GM12878 (cell line): Measurements from ENCODE around the gene TOMT. TPM values are rescaled to one million over a fixed set of nuclear protein-coding genes. Genes with fewer than 3 reads are reported as not detected.

Source experiments
- ATAC-seq: fragments of 200-7000 bp; cut with Tn5 transposase; 3 replicates; pipeline ENCODE4 v1.9.1; 2020; ENCODE audit warnings: mild to moderate bottlenecking, moderate library complexity
- BruUV-seq: library from RNA; stranded (reverse); fragments of 400-500 nt; replicated peaks from 2 replicates; lab custom pipeline; 2021; lab: Mats Ljungman, UMichigan
- CTCF ChIA-PET: fragments of 300-600 bp; sonication (Branson Sonifier 250); formaldehyde crosslinking; extraction: SDS; loops from one replicate; lab custom pipeline; 2021; ENCODE audit warnings: inconsistent platforms; lab: Yijun Ruan, JAX
- POLR2A ChIA-PET: fragments of 350-600 bp; formaldehyde crosslinking; extraction: SDS; loops from one replicate; lab custom pipeline; 2021; ENCODE audit warnings: inconsistent platforms; lab: Charles Lee
- RAD21 ChIA-PET: fragments of 300-600 bp; sonication (Branson Sonifier 250); formaldehyde crosslinking; loops from one replicate; lab custom pipeline; 2023; ENCODE audit warnings: antibody characterized with exemption; ENCODE audit not compliant: unreplicated experiment; lab: Charles Lee
- SMC1A ChIA-PET: fragments of 300-600 bp; sonication (Branson Sonifier 250); formaldehyde crosslinking; loops from one replicate; lab custom pipeline; 2023; ENCODE audit not compliant: unreplicated experiment, uncharacterized antibody; lab: Charles Lee
- DNase-seq: peaks from one replicate; pipeline ENCODE4 v3.0.0-alpha.2; 2011; ENCODE audit warnings: low read depth, low spot score
- FAIRE-seq: peaks from 3 replicates; lab custom pipeline; 2011; peaks lifted over from hg19 to GRCh38; lab: Jason Lieb, UNC
- H2AFZ ChIP-seq: 2 replicates; pipeline ENCODE4 v1.6.0; 2011; ENCODE audit warnings: low read depth, low read length, control low read depth; ENCODE audit not compliant: control insufficient read depth
- H3K27ac ChIP-seq: 2 replicates; pipeline ENCODE4 v1.5.1; 2011; ENCODE audit warnings: control low read depth; ENCODE audit not compliant: control insufficient read depth, insufficient read depth
- H3K27me3 ChIP-seq, 2 experiments: replicated peaks in 1 of 2; 2 replicates each; pipeline versions ENCODE4 v1.6.0 to v1.6.1; 2011; ENCODE audit warnings: low read length in 1 of 2; ENCODE audit not compliant: control insufficient read depth in 2 of 2, insufficient read depth in 2 of 2
- H3K36me3 ChIP-seq, 2 experiments: 2 replicates each; pipeline ENCODE4 v1.5.1; 2011; ENCODE audit warnings: low read length in 1 of 2; ENCODE audit not compliant: control insufficient read depth in 2 of 2, insufficient read depth in 2 of 2
- H3K4me1 ChIP-seq: 2 replicates; pipeline ENCODE4 v1.6.1; 2011; ENCODE audit warnings: mild to moderate bottlenecking, low read length, moderate library complexity, mixed read lengths; ENCODE audit not compliant: control insufficient read depth, insufficient read depth
- H3K4me2 ChIP-seq: 2 replicates; pipeline ENCODE4 v1.6.0; 2011; ENCODE audit warnings: control low read depth; ENCODE audit not compliant: control insufficient read depth, insufficient read depth
- H3K4me3 ChIP-seq: fragments of 200-600 bp; sonication (generic); 2 replicates; pipeline ENCODE4 v1.5.1; 2016
- H3K79me2 ChIP-seq: 2 replicates; pipeline ENCODE4 v1.6.0; 2011; ENCODE audit warnings: low read length; ENCODE audit not compliant: control insufficient read depth, insufficient read depth
- H3K9ac ChIP-seq: 2 replicates; pipeline ENCODE4 v1.8.0; 2011; ENCODE audit warnings: low read length, control low read depth, mixed read lengths; ENCODE audit not compliant: control insufficient read depth, insufficient read depth
- H3K9me3 ChIP-seq: replicated peaks from 3 replicates; pipeline ENCODE4 v1.5.1; 2011; ENCODE audit warnings: mild to moderate bottlenecking, low read length; ENCODE audit not compliant: control insufficient read depth, insufficient read depth
- H4K20me1 ChIP-seq: 2 replicates; pipeline ENCODE4 v1.6.0; 2011; ENCODE audit not compliant: control insufficient read depth, insufficient read depth
- ATF7 ChIP-seq: fragments of 450-650 bp; IDR thresholded peaks from 2 replicates; pipeline ENCODE4 v1.6.1; 2016; ENCODE audit warnings: low read depth, mild to moderate bottlenecking
- BCL11A ChIP-seq: IDR thresholded peaks from 2 replicates; pipeline ENCODE4 v1.6.1; 2011; ENCODE audit warnings: low read depth, low read length
- FOS ChIP-seq: IDR thresholded peaks from 3 replicates; pipeline ENCODE4 v1.6.1; 2011; ENCODE audit warnings: borderline replicate concordance; ENCODE audit not compliant: insufficient read length; ENCODE audit errors: extremely low read depth
- KDM1A ChIP-seq: fragments of 200-600 bp; sonication (generic); IDR thresholded peaks from 2 replicates; pipeline ENCODE4 v1.6.1; 2016; ENCODE audit warnings: borderline replicate concordance
- ZBTB4 ChIP-seq: fragments of 450-650 bp; formaldehyde crosslinking; IDR thresholded peaks from 2 replicates; pipeline ENCODE4 v1.4.0; 2022; ENCODE audit warnings: mild to moderate bottlenecking, moderate library complexity
- WGBS: methylation state at CpG from one replicate; pipeline ENCODE4 v1.1.6; 2016; ENCODE audit warnings: low lambda C conversion rate; ENCODE audit not compliant: insufficient replicate concordance, insufficient coverage; ENCODE audit errors: missing lambda C conversion rate; 5-methylcytosine and 5-hydroxymethylcytosine counted together
- in situ Hi-C: fragments of 300-500 bp; cut with MboI; formaldehyde crosslinking; loops from 9 replicates; pipeline ENCODE4 v1.14.3; 2018; ENCODE audit warnings: mixed read lengths
- intact Hi-C: fragments of 100-400 bp; cut with micrococcal nuclease; formaldehyde crosslinking; loops from one replicate; pipeline ENCODE4 v1.14.2; 2022; ENCODE audit not compliant: unreplicated experiment
- polyA plus RNA-seq, 11 experiments: library from polyadenylated mRNA; depleted of rRNA in 4 of 11; unstranded in 6 of 11; stranded (reverse) in 5 of 11; fragments of >200 nt; fragmentation: Nextera tagmentation in 4 of 11; fragmentation: Illumina TruSeq in 1 of 11; extraction: Ambion mirVana in 4 of 11; extraction: Trizol in 1 of 11; gene quantifications; 1 replicate in 1 of 11; 2 replicates in 10 of 11; pipeline versions ENCODE4 v1.2.1 to v1.2.3, GENCODE V29; 2011 to 2016; ENCODE audit warnings: inconsistent platforms in 2 of 11, missing spikeins in 2 of 11, low read depth in 1 of 11
- total RNA-seq, 4 experiments: library from RNA; depleted of rRNA in 3 of 4; stranded (reverse); fragments of >200 nt in 3 of 4; fragmentation: Illumina TruSeq in 1 of 4; extraction: Trizol in 1 of 4; gene quantifications; 2 replicates each; pipeline versions ENCODE4 v1.2.1 to v1.2.3, GENCODE V29; 2013 to 2021

TOMT gene
- total and polyA plus RNA-seq, 10 of the 15 experiments (the other 5 are each of a cell fraction or from before 2014, with no cell fraction given): not detected

- TF ChIP-seq ZBTB4 (CRISPR knock-in tag): no peak
- no peak for TF ChIP-seq KDM1A
- TF ChIP-seq FOS: no peak
- TF ChIP-seq, all 136 proteins: peak for 0
Measured at GRCh38 chr11:72144807-72145565, 39.3 kb downstream of the TOMT start (continued).

GRCh38 chr11:72146625-72147024 is 40.9 kb downstream of the TOMT start:
- Histone ChIP-seq H3K4me2 (no peak overlapping the region), H3K36me3 (no peaks in the 10 kb centered on the region), H4K20me1 (no peaks in the 10 kb centered on the region), H3K79me2 (no peaks in the 10 kb centered on the region), H2AFZ (no peak overlapping the region), H3K4me3 (no peak overlapping the region), H3K27ac (no peak overlapping the region), H3K9ac (no peak overlapping the region), H3K4me1 (no peaks in the 10 kb centered on the region), H3K9me3 (no peaks in the 10 kb centered on the region), H3K27me3 (no peaks in the 10 kb centered on the region; a peak in 1 of 4 replicates)
- DNase-seq (no peak), FAIRE-seq (no peak), ATAC-seq (no peak)
- 0% methylated on average over 2 of the region's 2 CpGs for WGBS
- in situ Hi-C loops (no loop called here), intact Hi-C loops (no loop called here)
- ChIA-PET POLR2A (no interaction called here), CTCF (interaction anchor here (0.9 to 1.6 kb wide), 9 partner anchors 26 to 284 kb away, joined by 3 to 12 read pairs (median 3); no protein-coding TSS in a partner anchor), RAD21 (no interaction called here), SMC1A (interaction anchor here (0.7 to 5.1 kb wide), 4 partner anchors 18 to 284 kb away, joined by 3 to 44 read pairs (median 4); no protein-coding TSS in a partner anchor)
- TF ChIP-seq ATF7 (no peak), BCL11A (no peak)
- no TSS peak for BruUV-seq
